ENCODE results near the gene INPP4A. TPM values are rescaled to one million over a fixed set of nuclear protein-coding genes. Genes with fewer than 3 reads are reported as not detected.

Gene INPP4A
- total and polyA plus RNA-seq, 2 of the 13 experiments (the other 11 are each of a cell fraction or from before 2014, with no cell fraction given): 10.1 to 10.9 TPM

GRCh38 chr2:98444436-98445176, at the start of gene INPP4A (continued):
- TF ChIP-seq KAT2B (IDR thresholded peaks at IDR 0.05; ENCODE audit: borderline replicate concordance, low read depth, low read length): no peak
- no peak for TF ChIP-seq ZNF577 (CRISPR knock-in tag; IDR thresholded peaks at IDR 0.05; ENCODE audit: borderline replicate concordance, low read depth)
- TF ChIP-seq, protein P1, sequence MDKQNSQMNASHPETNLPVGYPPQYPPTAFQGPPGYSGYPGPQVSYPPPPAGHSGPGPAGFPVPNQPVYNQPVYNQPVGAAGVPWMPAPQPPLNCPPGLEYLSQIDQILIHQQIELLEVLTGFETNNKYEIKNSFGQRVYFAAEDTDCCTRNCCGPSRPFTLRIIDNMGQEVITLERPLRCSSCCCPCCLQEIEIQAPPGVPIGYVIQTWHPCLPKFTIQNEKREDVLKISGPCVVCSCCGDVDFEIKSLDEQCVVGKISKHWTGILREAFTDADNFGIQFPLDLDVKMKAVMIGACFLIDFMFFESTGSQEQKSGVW (CRISPR knock-in tag; IDR thresholded peaks at IDR 0.05; ENCODE audit: borderline replicate concordance): no peak
- TF ChIP-seq, protein P2, sequence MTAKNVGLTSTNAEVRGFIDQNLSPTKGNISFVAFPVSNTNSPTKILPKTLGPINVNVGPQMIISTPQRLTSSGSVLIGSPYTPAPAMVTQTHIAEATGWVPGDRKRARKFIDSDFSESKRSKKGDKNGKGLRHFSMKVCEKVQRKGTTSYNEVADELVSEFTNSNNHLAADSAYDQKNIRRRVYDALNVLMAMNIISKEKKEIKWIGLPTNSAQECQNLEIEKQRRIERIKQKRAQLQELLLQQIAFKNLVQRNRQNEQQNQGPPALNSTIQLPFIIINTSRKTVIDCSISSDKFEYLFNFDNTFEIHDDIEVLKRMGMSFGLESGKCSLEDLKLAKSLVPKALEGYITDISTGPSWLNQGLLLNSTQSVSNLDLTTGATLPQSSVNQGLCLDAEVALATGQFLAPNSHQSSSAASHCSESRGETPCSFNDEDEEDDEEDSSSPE (CRISPR knock-in tag; IDR thresholded peaks at IDR 0.05): peak; percentile 47; the same call in 1 of the 2 replicates
- no peak for TF ChIP-seq WIZ (CRISPR knock-in tag; IDR thresholded peaks at IDR 0.05)
- no peak for TF ChIP-seq CREB3 (CRISPR knock-in tag; IDR thresholded peaks at IDR 0.05)

- ATAC-seq (no peak), DNase-seq (ENCODE audit: low spot score) (no peak), FAIRE-seq (no peak)
- intact Hi-C loops (cut with micrococcal nuclease; ENCODE audit: unreplicated experiment): no loop called here
- H3K27ac ChIP-seq (ENCODE audit: extremely low read length, insufficient read depth, low read length): no peak overlapping the region
- no TSS peak for BruUV-seq (replicated peaks)
- no peaks in the 10 kb centered on the region for H3K36me3 ChIP-seq (replicated peaks in 1 of 2; ENCODE audit: control insufficient read depth in 1 of 2, insufficient read depth in 2 of 2, low read length in 2 of 2)
- H4K20me1 ChIP-seq (ENCODE audit: insufficient read depth, low read length): no peaks in the 10 kb centered on the region
- no peak overlapping the region for H3K9ac ChIP-seq (ENCODE audit: insufficient read depth, low read depth, low read length)
- POLR2A ChIA-PET: no interaction called here
- peaks cover 0 to 36% of the 10 kb centered on the region in 2 experiments; a peak in 3 of 5 replicates for H3K27me3 ChIP-seq (ENCODE audit: control insufficient read depth in 1 of 2, insufficient read depth in 2 of 2, low read length in 2 of 2)
- in situ Hi-C loops (cut with HindIII; ENCODE audit: extremely low pct_ligation_motif_present, low pct_unique_long_range_greater_than_20kb): no loop called here
- WGBS (ENCODE audit: low lambda C conversion rate): 14% methylated on average over 6 of the region's 6 CpGs
- no peaks in the 10 kb centered on the region for H3K79me2 ChIP-seq (ENCODE audit: insufficient read depth, low read length)
- TF ChIP-seq ZNF788 (CRISPR knock-in tag; IDR thresholded peaks at IDR 0.05; ENCODE audit: borderline replicate concordance): no peak
- H2AFZ ChIP-seq (ENCODE audit: low read length): no peak overlapping the region
- no peak overlapping the region for H3K4me2 ChIP-seq (ENCODE audit: low read depth, low read length)
- H3K4me1 ChIP-seq (ENCODE audit: insufficient read depth, low read length): no peaks in the 10 kb centered on the region
- CTCF ChIA-PET (ENCODE audit: low intra/inter-chr PET ratio, low total read pairs): no interaction called here
- no peaks in the 10 kb centered on the region for H3K9me3 ChIP-seq (ENCODE audit: low read length)
- H3K4me3 ChIP-seq (replicated peaks in 1 of 3; ENCODE audit: insufficient read depth in 1 of 3, low read depth in 2 of 3, low read length in 3 of 3): no peak overlapping the region
Measured at GRCh38 chr2:98395977-98396376, 48.7 kb upstream of the INPP4A start.
